ENCODE data around the gene BNIP3.

DNA sequence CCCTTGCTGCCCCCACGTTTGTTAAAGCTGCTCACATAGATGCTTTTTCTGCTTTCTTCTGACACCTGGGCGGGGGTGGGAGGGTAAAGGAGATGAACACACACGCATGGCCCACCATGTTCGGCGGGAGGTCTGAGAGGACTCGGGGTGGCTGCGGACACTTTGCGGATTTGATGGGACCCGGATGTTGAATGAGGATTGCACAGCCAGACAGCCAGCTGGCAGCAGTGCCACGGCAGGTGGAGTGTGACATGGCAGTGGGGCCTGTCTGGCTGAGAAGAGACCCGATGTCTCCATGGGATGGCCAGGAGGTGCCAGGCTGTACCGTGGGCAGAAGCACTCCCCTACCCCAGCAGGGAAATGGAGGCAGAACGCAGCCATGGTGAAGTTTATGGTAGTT is 49.7 kb downstream of the BNIP3 start:
- no peak for TF ChIP-seq REST (IDR thresholded peaks at IDR 0.05; ENCODE audit: insufficient read depth in 1 of 2, low read depth in 2 of 2, low read length in 2 of 2)
- TF ChIP-seq POLR2AphosphoS5 (IDR thresholded peaks at IDR 0.05; ENCODE audit: low read depth, low read length) = no peak

All from PFSK-1 (cell line).